ENCODE data around the gene LMF1.

DNA sequence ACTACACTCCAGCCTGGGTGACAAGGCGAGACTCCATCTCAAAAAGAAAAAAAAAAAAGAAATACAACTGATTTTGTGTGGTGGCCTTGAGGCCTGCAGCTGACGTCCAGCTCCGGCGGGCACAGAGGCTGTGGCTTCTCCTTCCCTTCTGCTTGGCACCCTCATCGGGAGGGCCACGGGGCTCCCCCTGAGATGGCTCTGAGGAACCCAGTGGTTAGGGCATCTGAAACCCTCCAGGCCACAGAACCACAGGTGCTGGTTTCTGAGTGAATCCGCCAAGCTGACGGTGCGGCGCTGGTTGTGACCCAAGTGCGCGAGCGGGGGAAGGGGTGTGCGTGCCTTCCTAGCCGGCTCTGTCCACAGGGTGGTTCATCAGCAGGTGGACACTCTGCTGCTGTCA, 63.4 kb downstream of the LMF1 start:
- TF ChIP-seq KDM5A (IDR thresholded peaks at IDR 0.05; ENCODE audit: borderline replicate concordance, low read length) (no peak), ELF4 (CRISPR knock-in tag; IDR thresholded peaks at IDR 0.05; ENCODE audit: borderline replicate concordance) (no peak), ETS1 (CRISPR knock-in tag; IDR thresholded peaks at IDR 0.05) (no peak)
- TF ChIP-seq, protein P1, sequence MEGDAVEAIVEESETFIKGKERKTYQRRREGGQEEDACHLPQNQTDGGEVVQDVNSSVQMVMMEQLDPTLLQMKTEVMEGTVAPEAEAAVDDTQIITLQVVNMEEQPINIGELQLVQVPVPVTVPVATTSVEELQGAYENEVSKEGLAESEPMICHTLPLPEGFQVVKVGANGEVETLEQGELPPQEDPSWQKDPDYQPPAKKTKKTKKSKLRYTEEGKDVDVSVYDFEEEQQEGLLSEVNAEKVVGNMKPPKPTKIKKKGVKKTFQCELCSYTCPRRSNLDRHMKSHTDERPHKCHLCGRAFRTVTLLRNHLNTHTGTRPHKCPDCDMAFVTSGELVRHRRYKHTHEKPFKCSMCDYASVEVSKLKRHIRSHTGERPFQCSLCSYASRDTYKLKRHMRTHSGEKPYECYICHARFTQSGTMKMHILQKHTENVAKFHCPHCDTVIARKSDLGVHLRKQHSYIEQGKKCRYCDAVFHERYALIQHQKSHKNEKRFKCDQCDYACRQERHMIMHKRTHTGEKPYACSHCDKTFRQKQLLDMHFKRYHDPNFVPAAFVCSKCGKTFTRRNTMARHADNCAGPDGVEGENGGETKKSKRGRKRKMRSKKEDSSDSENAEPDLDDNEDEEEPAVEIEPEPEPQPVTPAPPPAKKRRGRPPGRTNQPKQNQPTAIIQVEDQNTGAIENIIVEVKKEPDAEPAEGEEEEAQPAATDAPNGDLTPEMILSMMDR (CRISPR knock-in tag; IDR thresholded peaks at IDR 0.05): no peak

Measured in HepG2 (cell line).